ENCODE data around the gene CFAP157.

CFAP157 gene

GRCh38 chr9:127706836-127707241, at the start of gene CFAP157:
TSS of gene CFAP157 (plus strand) at chr9:127706988. CDS start at chr9:127707032, 44 bp downstream.
- DNase-seq (no peak), ATAC-seq (no peak)
- H3K4me3 Mint-ChIP-seq: no peak within 1 kb of the TSS
- H3K27ac Mint-ChIP-seq: peak within 1 kb of the TSS; percentile 68
- no peaks in the 10 kb centered on the region for H3K9me3 Mint-ChIP-seq
- H3K36me3 Mint-ChIP-seq (ENCODE audit: low read depth): no peaks in the 10 kb centered on the region
- no peaks in the 10 kb centered on the region for H3K27me3 Mint-ChIP-seq
- H3K4me1 Mint-ChIP-seq: peaks cover 18% of the 10 kb centered on the region

- Mint-ChIP-seq H3K27ac (no peak overlapping the region), H3K27me3 (no peaks in the 10 kb centered on the region), H3K9me3 (no peaks in the 10 kb centered on the region), H3K4me1 (no peaks in the 10 kb centered on the region), H3K4me3 (no peak overlapping the region), H3K36me3 (ENCODE audit: low read depth) (no peaks in the 10 kb centered on the region)
- DNase-seq: no peak
- ATAC-seq: no peak
Observed at GRCh38 chr9:127658428-127658827, 48.4 kb upstream of the CFAP157 start.

- no peaks in the 10 kb centered on the region for H3K27me3 Mint-ChIP-seq
- H3K4me1 Mint-ChIP-seq: no peaks in the 10 kb centered on the region
- peaks cover 3% of the 10 kb centered on the region for H3K36me3 Mint-ChIP-seq (ENCODE audit: low read depth)
- ATAC-seq (no peak), DNase-seq (no peak)
- H3K9me3 Mint-ChIP-seq: no peaks in the 10 kb centered on the region
- H3K27ac Mint-ChIP-seq: no peak overlapping the region
- H3K4me3 Mint-ChIP-seq: no peak overlapping the region
Observed at GRCh38 chr9:127660886-127661741, 45.7 kb upstream of the CFAP157 start.

GRCh38 chr9:127662617-127663016, 44.2 kb upstream of the CFAP157 start:
- H3K36me3 Mint-ChIP-seq (ENCODE audit: low read depth): peaks cover 3% of the 10 kb centered on the region
- no peak overlapping the region for H3K27ac Mint-ChIP-seq
- DNase-seq (no peak), ATAC-seq (no peak)
- no peak overlapping the region for H3K4me3 Mint-ChIP-seq
- no peaks in the 10 kb centered on the region for H3K9me3 Mint-ChIP-seq
- H3K4me1 Mint-ChIP-seq: no peaks in the 10 kb centered on the region
- H3K27me3 Mint-ChIP-seq: no peaks in the 10 kb centered on the region

GRCh38 chr9:127664324-127664677, 42.5 kb upstream of the CFAP157 start:
- no peaks in the 10 kb centered on the region for H3K9me3 Mint-ChIP-seq
- peaks cover 3% of the 10 kb centered on the region for H3K36me3 Mint-ChIP-seq (ENCODE audit: low read depth)
- H3K4me1 Mint-ChIP-seq: no peaks in the 10 kb centered on the region
- no peak overlapping the region for H3K4me3 Mint-ChIP-seq
- H3K27me3 Mint-ChIP-seq: no peaks in the 10 kb centered on the region
- DNase-seq: no peak
- no peak overlapping the region for H3K27ac Mint-ChIP-seq
- ATAC-seq: no peak

- Mint-ChIP-seq H3K4me1 (no peaks in the 10 kb centered on the region), H3K27me3 (no peaks in the 10 kb centered on the region), H3K9me3 (no peaks in the 10 kb centered on the region), H3K27ac (no peak overlapping the region), H3K36me3 (ENCODE audit: low read depth) (peaks cover 3% of the 10 kb centered on the region), H3K4me3 (no peak overlapping the region)
- ATAC-seq (no peak), DNase-seq (no peak)
Observed at GRCh38 chr9:127664678-127665507, 41.9 kb upstream of the CFAP157 start.

- Mint-ChIP-seq H3K27ac (no peak overlapping the region), H3K36me3 (ENCODE audit: low read depth) (peaks cover 3% of the 10 kb centered on the region), H3K4me1 (no peaks in the 10 kb centered on the region), H3K27me3 (no peaks in the 10 kb centered on the region), H3K4me3 (no peak overlapping the region), H3K9me3 (no peaks in the 10 kb centered on the region)
- DNase-seq: no peak
- no peak for ATAC-seq
Observed at GRCh38 chr9:127667127-127667844, 39.5 kb upstream of the CFAP157 start.

GRCh38 chr9:127667906-127668305, 38.9 kb upstream of the CFAP157 start:
- Mint-ChIP-seq H3K36me3 (ENCODE audit: low read depth) (peaks cover 3% of the 10 kb centered on the region), H3K9me3 (no peaks in the 10 kb centered on the region), H3K4me3 (no peak overlapping the region), H3K4me1 (no peaks in the 10 kb centered on the region), H3K27ac (no peak overlapping the region), H3K27me3 (no peaks in the 10 kb centered on the region)
- DNase-seq: no peak
- no peak for ATAC-seq

- no peaks in the 10 kb centered on the region for H3K4me1 Mint-ChIP-seq
Observed at GRCh38 chr9:127673234-127673633, 33.6 kb upstream of the CFAP157 start.

GRCh38 chr9:127676638-127677037, 30.1 kb upstream of the CFAP157 start:
- Mint-ChIP-seq H3K36me3 (ENCODE audit: low read depth) (peaks cover 2% of the 10 kb centered on the region), H3K27ac (no peak overlapping the region), H3K9me3 (no peaks in the 10 kb centered on the region), H3K4me3 (no peak overlapping the region), H3K27me3 (no peaks in the 10 kb centered on the region), H3K4me1 (no peaks in the 10 kb centered on the region)
- ATAC-seq: no peak
- no peak for DNase-seq

More at GRCh38 chr9:127673234-127673633, 33.6 kb upstream of the CFAP157 start:
- peaks cover 2% of the 10 kb centered on the region for H3K36me3 Mint-ChIP-seq (ENCODE audit: low read depth)
- no peak overlapping the region for H3K4me3 Mint-ChIP-seq
- DNase-seq (no peak), ATAC-seq (no peak)
- no peaks in the 10 kb centered on the region for H3K9me3 Mint-ChIP-seq
- H3K27me3 Mint-ChIP-seq: no peaks in the 10 kb centered on the region
- H3K27ac Mint-ChIP-seq: no peak overlapping the region

- no peaks in the 10 kb centered on the region for H3K27me3 Mint-ChIP-seq
- no peaks in the 10 kb centered on the region for H3K36me3 Mint-ChIP-seq (ENCODE audit: low read depth)
- no peak for DNase-seq
- no peak overlapping the region for H3K4me3 Mint-ChIP-seq
- H3K4me1 Mint-ChIP-seq: no peaks in the 10 kb centered on the region
- H3K9me3 Mint-ChIP-seq: no peaks in the 10 kb centered on the region
- no peak for ATAC-seq
- H3K27ac Mint-ChIP-seq: no peak overlapping the region
Observed at GRCh38 chr9:127679506-127679905, 27.3 kb upstream of the CFAP157 start.

GRCh38 chr9:127680226-127680625, 26.6 kb upstream of the CFAP157 start:
- no peak for ATAC-seq
- no peaks in the 10 kb centered on the region for H3K9me3 Mint-ChIP-seq
- no peak overlapping the region for H3K27ac Mint-ChIP-seq
- H3K27me3 Mint-ChIP-seq: no peaks in the 10 kb centered on the region
- H3K4me1 Mint-ChIP-seq: no peaks in the 10 kb centered on the region
- no peak for DNase-seq
- no peaks in the 10 kb centered on the region for H3K36me3 Mint-ChIP-seq (ENCODE audit: low read depth)
- H3K4me3 Mint-ChIP-seq: no peak overlapping the region

GRCh38 chr9:127680846-127681245, 25.9 kb upstream of the CFAP157 start:
- H3K36me3 Mint-ChIP-seq (ENCODE audit: low read depth): peaks cover under 1% of the 10 kb centered on the region
- no peaks in the 10 kb centered on the region for H3K4me1 Mint-ChIP-seq
- no peak for DNase-seq
- no peaks in the 10 kb centered on the region for H3K9me3 Mint-ChIP-seq
- ATAC-seq: no peak
- no peaks in the 10 kb centered on the region for H3K27me3 Mint-ChIP-seq
- H3K27ac Mint-ChIP-seq: no peak overlapping the region
- no peak overlapping the region for H3K4me3 Mint-ChIP-seq

- Mint-ChIP-seq H3K4me1 (no peaks in the 10 kb centered on the region), H3K36me3 (ENCODE audit: low read depth) (peaks cover 1% of the 10 kb centered on the region), H3K27me3 (no peaks in the 10 kb centered on the region), H3K4me3 (no peak overlapping the region), H3K27ac (no peak overlapping the region), H3K9me3 (no peaks in the 10 kb centered on the region)
- ATAC-seq (no peak), DNase-seq (no peak)
Observed at GRCh38 chr9:127682351-127683136, 24.2 kb upstream of the CFAP157 start.
